Measurements from ENCODE around the gene PRKG2.
A peak's percentile ranks its signal among the peaks of the same experiment; 100 is the strongest.

Gene PRKG2

GRCh38 chr4:81214881-81215868, at the start of gene PRKG2:
Gene PRKG2 (minus strand): TSS chr4:81215222. CDS start chr4:81205047, 10,175 bp downstream.
- no peak for TF ChIP-seq JUND (IDR thresholded peaks at IDR 0.05; ENCODE audit: low read depth)
- in situ Hi-C loops (cut with HindIII; ENCODE audit: low pct_unique_long_range_greater_than_20kb, low sequenced_read_pairs), result no loop called here
- DNase-seq (ENCODE audit: low read depth in 1 of 2, low spot score in 1 of 2), result no peak

- DNase-seq (ENCODE audit: low read depth in 1 of 2, low spot score in 1 of 2), result peak in 1 of 2 experiments; percentile 11
- in situ Hi-C loops (cut with HindIII; ENCODE audit: low pct_unique_long_range_greater_than_20kb, low sequenced_read_pairs), result no loop called here
Measured at GRCh38 chr4:81260443-81261101, 45.5 kb upstream of the PRKG2 start.

GRCh38 chr4:81258841-81259550, 44.0 kb upstream of the PRKG2 start:
- no peak for DNase-seq (ENCODE audit: low read depth in 1 of 2, low spot score in 1 of 2)
- in situ Hi-C loops (cut with HindIII; ENCODE audit: low pct_unique_long_range_greater_than_20kb, low sequenced_read_pairs), result no loop called here
- no peak for TF ChIP-seq JUND (IDR thresholded peaks at IDR 0.05; ENCODE audit: low read depth)

More at GRCh38 chr4:81260443-81261101, 45.5 kb upstream of the PRKG2 start:
- TF ChIP-seq JUND (IDR thresholded peaks at IDR 0.05; ENCODE audit: low read depth), result no peak

GRCh38 chr4:81257816-81258215, 42.8 kb upstream of the PRKG2 start:
- TF ChIP-seq JUND (IDR thresholded peaks at IDR 0.05; ENCODE audit: low read depth), result no peak
- DNase-seq (ENCODE audit: low read depth in 1 of 2, low spot score in 1 of 2), result no peak
- in situ Hi-C loops (cut with HindIII; ENCODE audit: low pct_unique_long_range_greater_than_20kb, low sequenced_read_pairs), result no loop called here

GRCh38 chr4:81257021-81257420, 42.0 kb upstream of the PRKG2 start:
- no peak for TF ChIP-seq JUND (IDR thresholded peaks at IDR 0.05; ENCODE audit: low read depth)
- in situ Hi-C loops (cut with HindIII; ENCODE audit: low pct_unique_long_range_greater_than_20kb, low sequenced_read_pairs), result no loop called here
- DNase-seq (ENCODE audit: low read depth in 1 of 2, low spot score in 1 of 2), result no peak

- no peak for TF ChIP-seq JUND (IDR thresholded peaks at IDR 0.05; ENCODE audit: low read depth)
- in situ Hi-C loops (cut with HindIII; ENCODE audit: low pct_unique_long_range_greater_than_20kb, low sequenced_read_pairs), result no loop called here
- no peak for DNase-seq (ENCODE audit: low read depth in 1 of 2, low spot score in 1 of 2)
Measured at GRCh38 chr4:81256059-81256970, 41.3 kb upstream of the PRKG2 start.

GRCh38 chr4:81255524-81255923, 40.5 kb upstream of the PRKG2 start:
- in situ Hi-C loops (cut with HindIII; ENCODE audit: low pct_unique_long_range_greater_than_20kb, low sequenced_read_pairs), result no loop called here
- no peak for DNase-seq (ENCODE audit: low read depth in 1 of 2, low spot score in 1 of 2)
- no peak for TF ChIP-seq JUND (IDR thresholded peaks at IDR 0.05; ENCODE audit: low read depth)

- in situ Hi-C loops (cut with HindIII; ENCODE audit: low pct_unique_long_range_greater_than_20kb, low sequenced_read_pairs), result no loop called here
- DNase-seq (ENCODE audit: low read depth in 1 of 2, low spot score in 1 of 2), result no peak
- TF ChIP-seq JUND (IDR thresholded peaks at IDR 0.05; ENCODE audit: low read depth), result no peak
Measured at GRCh38 chr4:81250430-81250829, 35.4 kb upstream of the PRKG2 start.

- in situ Hi-C loops (cut with HindIII; ENCODE audit: low pct_unique_long_range_greater_than_20kb, low sequenced_read_pairs), result no loop called here
- no peak for TF ChIP-seq JUND (IDR thresholded peaks at IDR 0.05; ENCODE audit: low read depth)
- no peak for DNase-seq (ENCODE audit: low read depth in 1 of 2, low spot score in 1 of 2)
Measured at GRCh38 chr4:81245218-81246009, 30.4 kb upstream of the PRKG2 start.

GRCh38 chr4:81237791-81238190, 22.8 kb upstream of the PRKG2 start:
- no peak for DNase-seq (ENCODE audit: low read depth in 1 of 2, low spot score in 1 of 2)
- in situ Hi-C loops (cut with HindIII; ENCODE audit: low pct_unique_long_range_greater_than_20kb, low sequenced_read_pairs), result no loop called here
- TF ChIP-seq JUND (IDR thresholded peaks at IDR 0.05; ENCODE audit: low read depth), result no peak

Data from T47D (cell line).